Fibroblast of peridontal ligament (primary cell): ENCODE results near the gene TGIF2LY.
"Not testable (repeated sequence)": the region's sequence is repeated elsewhere in the genome, so short reads cannot be mapped to it uniquely, and the experiment has no call there.

Experiments
- DNase-seq: peaks from one replicate; pipeline ENCODE4 v3.0.0-alpha.2; 2010; ENCODE audit errors: extremely low read depth

The TGIF2LY gene

DNA sequence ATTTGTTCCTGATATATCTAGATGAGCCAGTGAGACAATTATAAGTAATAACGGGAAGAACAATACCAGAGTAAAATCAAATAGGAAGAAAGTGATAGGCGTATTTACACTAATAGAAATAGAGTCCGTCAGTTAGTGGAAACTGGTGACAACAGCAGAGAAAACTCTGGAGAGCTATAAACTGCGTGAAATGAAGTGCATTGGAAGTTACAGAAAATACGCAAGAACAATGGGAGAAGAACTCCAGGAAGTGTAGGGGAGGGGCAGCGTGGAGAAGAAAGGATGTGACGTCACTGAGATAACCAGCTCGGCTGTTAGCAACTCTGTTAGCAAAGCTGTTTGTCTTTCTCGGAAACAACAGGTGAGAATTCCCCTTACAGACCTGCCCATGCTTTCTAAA lies at the start of gene TGIF2LY:
Gene TGIF2LY, plus strand, starts transcription at position 301 of the 400 bp plus-strand sequence. CDS start 178 bp downstream, outside the sequence.
- not testable (repeated sequence) for DNase-seq
